Osteocyte (in vitro differentiated cells): Measurements from ENCODE around the gene TMC3. TPM values are rescaled to one million over a fixed set of nuclear protein-coding genes. Genes with fewer than 3 reads are reported as not detected.

Source experiments
- DNase-seq: peaks from one replicate; pipeline ENCODE4 v3.0.0; 2021; ENCODE audit warnings: mixed read lengths; ENCODE audit not compliant: unreplicated experiment; ENCODE audit errors: extremely low spot score
- H3K27ac Mint-ChIP-seq: one replicate; pipeline ENCODE4 v1.8.0; 2021; ENCODE audit warnings: mild to moderate bottlenecking, mixed read lengths; ENCODE audit not compliant: unreplicated experiment
- H3K27me3 Mint-ChIP-seq: one replicate; pipeline ENCODE4 v1.8.0; 2021; ENCODE audit warnings: mixed read lengths; ENCODE audit not compliant: unreplicated experiment
- H3K36me3 Mint-ChIP-seq: one replicate; pipeline ENCODE4 v1.8.0; 2021; ENCODE audit warnings: mixed read lengths; ENCODE audit not compliant: unreplicated experiment
- H3K4me1 Mint-ChIP-seq: one replicate; pipeline ENCODE4 v1.8.0; 2021; ENCODE audit warnings: mixed read lengths; ENCODE audit not compliant: unreplicated experiment
- H3K4me3 Mint-ChIP-seq: one replicate; pipeline ENCODE4 v1.8.0; 2021; ENCODE audit warnings: mild to moderate bottlenecking, moderate library complexity, mixed read lengths; ENCODE audit not compliant: unreplicated experiment
- H3K9me3 Mint-ChIP-seq: one replicate; pipeline ENCODE4 v1.8.0; 2021; ENCODE audit warnings: mixed read lengths; ENCODE audit not compliant: unreplicated experiment
- total RNA-seq: library from RNA; stranded (reverse); gene quantifications from 2 replicates; pipeline ENCODE4 v1.2.1, GENCODE V29; 2021
- TF ChIP-seq, protein P1 (sequence below): fragments of 200-600 bp; sonication (generic); IDR thresholded peaks from 2 replicates; pipeline ENCODE4 v1.5.0; 2021; ENCODE audit warnings: antibody characterized with exemption, mild to moderate bottlenecking, moderate library complexity

Gene TMC3
- total RNA-seq, 1 donor from 2014 or later = not detected

DNA sequence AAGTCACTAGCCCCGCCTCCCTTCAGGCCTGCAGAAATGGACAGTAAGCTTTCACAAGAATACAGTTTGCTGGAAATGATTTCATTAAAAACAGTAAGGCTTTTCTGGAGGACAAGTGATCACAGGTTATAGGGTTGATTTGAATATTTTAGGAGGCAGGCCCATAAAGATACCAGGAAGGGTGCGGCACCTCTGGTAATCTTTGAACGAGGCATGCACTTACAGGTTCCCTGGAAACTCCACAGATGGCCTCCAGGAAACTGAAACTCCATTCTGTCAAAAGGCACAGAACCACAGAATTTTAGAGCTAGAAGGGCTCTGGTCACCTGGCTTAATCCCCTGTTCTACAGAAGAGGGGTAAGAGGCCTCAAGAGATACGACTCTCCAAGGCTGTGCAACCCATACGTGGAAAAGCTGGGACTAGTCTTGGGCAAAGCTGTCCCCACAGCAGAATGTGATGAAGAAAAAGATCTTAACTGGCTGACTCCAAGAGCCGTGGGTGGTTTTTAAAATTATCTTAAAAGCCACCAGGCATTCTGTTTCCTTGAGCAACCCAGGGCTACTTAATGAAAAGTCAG lies 51.2 kb downstream of the TMC3 start:
- TF ChIP-seq, protein P1, sequence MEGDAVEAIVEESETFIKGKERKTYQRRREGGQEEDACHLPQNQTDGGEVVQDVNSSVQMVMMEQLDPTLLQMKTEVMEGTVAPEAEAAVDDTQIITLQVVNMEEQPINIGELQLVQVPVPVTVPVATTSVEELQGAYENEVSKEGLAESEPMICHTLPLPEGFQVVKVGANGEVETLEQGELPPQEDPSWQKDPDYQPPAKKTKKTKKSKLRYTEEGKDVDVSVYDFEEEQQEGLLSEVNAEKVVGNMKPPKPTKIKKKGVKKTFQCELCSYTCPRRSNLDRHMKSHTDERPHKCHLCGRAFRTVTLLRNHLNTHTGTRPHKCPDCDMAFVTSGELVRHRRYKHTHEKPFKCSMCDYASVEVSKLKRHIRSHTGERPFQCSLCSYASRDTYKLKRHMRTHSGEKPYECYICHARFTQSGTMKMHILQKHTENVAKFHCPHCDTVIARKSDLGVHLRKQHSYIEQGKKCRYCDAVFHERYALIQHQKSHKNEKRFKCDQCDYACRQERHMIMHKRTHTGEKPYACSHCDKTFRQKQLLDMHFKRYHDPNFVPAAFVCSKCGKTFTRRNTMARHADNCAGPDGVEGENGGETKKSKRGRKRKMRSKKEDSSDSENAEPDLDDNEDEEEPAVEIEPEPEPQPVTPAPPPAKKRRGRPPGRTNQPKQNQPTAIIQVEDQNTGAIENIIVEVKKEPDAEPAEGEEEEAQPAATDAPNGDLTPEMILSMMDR = no peak
- DNase-seq = no peak
- Mint-ChIP-seq H3K9me3 (no peaks in the 10 kb centered on the region), H3K36me3 (no peaks in the 10 kb centered on the region), H3K4me1 (peaks cover 18% of the 10 kb centered on the region), H3K27me3 (peaks cover 6% of the 10 kb centered on the region), H3K27ac (no peak overlapping the region), H3K4me3 (no peak overlapping the region)

DNA sequence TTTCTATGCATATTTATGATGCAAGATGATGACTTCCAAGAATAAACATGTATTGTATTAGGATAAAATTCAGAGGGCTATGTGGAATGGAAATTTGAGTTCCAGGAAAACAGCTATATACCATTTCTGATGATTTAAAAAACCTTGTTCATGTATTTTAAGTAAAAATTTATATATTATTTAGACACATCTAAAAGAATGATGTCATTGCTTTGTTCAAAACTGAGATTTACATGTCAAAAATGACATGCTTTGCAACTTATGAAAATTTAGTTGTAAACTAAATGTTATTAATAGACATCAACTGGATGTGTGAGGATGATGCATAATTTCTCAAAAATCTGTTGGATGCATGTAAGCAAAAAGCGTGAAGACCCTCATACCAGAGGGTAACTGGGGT lies 52.3 kb downstream of the TMC3 start:
- no peak overlapping the region for H3K4me3 Mint-ChIP-seq
- no peak for DNase-seq
- peaks cover 10% of the 10 kb centered on the region for H3K4me1 Mint-ChIP-seq
- H3K9me3 Mint-ChIP-seq = no peaks in the 10 kb centered on the region
- H3K27me3 Mint-ChIP-seq = peaks cover 6% of the 10 kb centered on the region
- H3K36me3 Mint-ChIP-seq = no peaks in the 10 kb centered on the region
- no peak overlapping the region for H3K27ac Mint-ChIP-seq
- TF ChIP-seq, protein P1 = no peak

DNA sequence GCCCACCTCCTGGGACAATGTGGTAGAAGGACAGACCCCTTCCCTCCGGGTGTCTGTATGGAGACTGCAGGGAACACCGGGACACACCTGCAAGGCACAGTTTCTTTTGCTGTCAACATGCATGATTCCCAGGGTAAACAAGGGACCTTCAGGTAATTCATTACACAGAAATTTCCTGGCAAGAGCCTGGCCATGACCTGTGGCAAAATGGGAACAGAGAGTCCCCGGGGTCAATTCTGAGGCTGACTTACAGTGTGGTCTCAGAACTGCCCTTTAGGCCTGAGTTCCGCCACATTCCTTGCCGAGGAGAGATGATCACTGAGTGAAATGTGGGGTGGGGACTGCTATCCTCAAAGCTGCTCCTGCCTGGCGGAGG lies 56.4 kb downstream of the TMC3 start:
- H3K4me1 Mint-ChIP-seq = peaks cover 9% of the 10 kb centered on the region

DNA sequence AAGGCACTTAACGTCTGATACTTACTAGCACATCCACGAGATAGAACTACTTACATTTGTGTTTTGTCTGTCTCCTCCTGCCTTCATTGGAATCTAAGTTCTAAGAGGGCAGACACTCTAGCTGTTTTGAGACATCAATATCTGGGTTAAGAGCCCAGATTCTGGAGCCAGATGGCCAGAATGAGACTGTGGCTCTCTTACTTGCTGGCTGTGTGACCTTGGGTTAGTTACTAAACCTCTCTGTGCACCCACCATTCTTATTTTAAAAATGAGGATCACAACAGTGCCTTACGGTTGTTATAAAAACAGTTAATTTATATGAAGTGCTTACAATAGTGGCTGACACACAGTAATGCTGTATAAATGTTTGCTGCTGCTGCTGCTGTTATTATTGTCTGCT lies 57.7 kb downstream of the TMC3 start:
- TF ChIP-seq, protein P1 = no peak
- no peak overlapping the region for H3K4me3 Mint-ChIP-seq
- H3K4me1 Mint-ChIP-seq = peaks cover 11% of the 10 kb centered on the region
- H3K36me3 Mint-ChIP-seq = no peaks in the 10 kb centered on the region
- H3K27me3 Mint-ChIP-seq = no peaks in the 10 kb centered on the region
- H3K27ac Mint-ChIP-seq = no peak overlapping the region
- H3K9me3 Mint-ChIP-seq = no peaks in the 10 kb centered on the region
- no peak for DNase-seq

More for the DNA sequence above, 56.4 kb downstream of the TMC3 start:
- H3K27me3 Mint-ChIP-seq = no peaks in the 10 kb centered on the region
- no peak overlapping the region for H3K27ac Mint-ChIP-seq
- H3K9me3 Mint-ChIP-seq = no peaks in the 10 kb centered on the region
- H3K36me3 Mint-ChIP-seq = no peaks in the 10 kb centered on the region
- H3K4me3 Mint-ChIP-seq = no peak overlapping the region
- TF ChIP-seq, protein P1 = no peak
- no peak for DNase-seq

DNA sequence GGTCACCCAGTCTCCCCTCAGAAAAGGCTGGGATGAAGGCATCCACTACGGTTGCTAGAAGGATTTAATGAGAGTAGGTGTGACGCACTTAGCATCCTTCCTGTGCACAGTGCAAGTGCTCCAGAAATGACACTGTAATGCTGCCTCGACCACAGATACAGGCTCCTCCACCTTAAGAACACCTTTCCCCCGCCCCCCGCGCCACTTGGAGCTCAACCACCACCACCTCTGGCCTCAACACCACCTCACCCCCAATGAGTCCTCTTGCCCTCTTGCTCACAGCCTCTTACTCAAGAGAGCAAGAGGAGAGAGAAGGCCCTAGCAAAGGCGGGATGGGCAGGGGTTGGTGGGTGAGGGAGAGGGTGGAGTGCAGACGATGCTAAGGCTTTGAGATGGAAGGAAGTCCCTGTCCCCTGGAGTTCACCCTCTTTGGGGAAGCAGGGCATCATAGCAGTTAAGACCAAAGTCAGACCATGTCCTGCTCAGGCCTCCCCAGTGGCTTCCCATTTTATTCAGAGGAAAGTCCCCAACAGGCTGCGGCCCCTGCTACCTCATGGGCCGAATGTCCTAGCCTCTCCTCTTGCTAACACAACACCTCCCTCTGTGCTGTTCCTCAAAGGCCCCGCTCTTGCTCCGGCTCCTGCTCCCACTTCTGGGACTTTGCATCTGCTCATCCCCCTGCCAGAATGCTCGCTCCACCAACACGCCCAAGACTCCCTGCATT lies 58.4 kb downstream of the TMC3 start:
- H3K4me1 Mint-ChIP-seq = peaks cover 11% of the 10 kb centered on the region
- no peak overlapping the region for H3K4me3 Mint-ChIP-seq
- DNase-seq = no peak
- no peaks in the 10 kb centered on the region for H3K9me3 Mint-ChIP-seq
- H3K27me3 Mint-ChIP-seq = no peaks in the 10 kb centered on the region
- H3K36me3 Mint-ChIP-seq = no peaks in the 10 kb centered on the region
- H3K27ac Mint-ChIP-seq = no peak overlapping the region
- TF ChIP-seq, protein P1 = no peak
